ENCODE measurements around the gene SLC9A5.

SLC9A5 gene

GRCh38 chr16:67294171-67294757 is 45.5 kb downstream of the SLC9A5 start:
- Mint-ChIP-seq H3K27ac (peak overlapping the region in 1 of 2 donors; percentile 69), H3K36me3 (ENCODE audit: insufficient read depth) (no peaks in the 10 kb centered on the region), H3K4me1 (ENCODE audit: low read depth in 2 of 2) (peaks cover 14 to 22% of the 10 kb centered on the region in 2 donors), H3K4me3 (no peak overlapping the region), H3K9me3 (no peaks in the 10 kb centered on the region), H3K27me3 (no peaks in the 10 kb centered on the region)
- ATAC-seq (replicated peaks) (no peak), DNase-seq (no peak)

GRCh38 chr16:67294938-67295361 is 46.2 kb downstream of the SLC9A5 start:
- DNase-seq, result no peak
- no peak overlapping the region for H3K4me3 Mint-ChIP-seq

GRCh38 chr16:67296420-67296819 is 47.6 kb downstream of the SLC9A5 start:
- peaks cover 0 to 7% of the 10 kb centered on the region in 2 donors for H3K27me3 Mint-ChIP-seq

More at GRCh38 chr16:67294938-67295361, 46.2 kb downstream of the SLC9A5 start:
- Mint-ChIP-seq H3K27me3 (no peaks in the 10 kb centered on the region), H3K27ac (peak overlapping the region in 1 of 2 donors; percentile 69), H3K36me3 (ENCODE audit: insufficient read depth) (no peaks in the 10 kb centered on the region), H3K9me3 (no peaks in the 10 kb centered on the region), H3K4me1 (ENCODE audit: low read depth in 2 of 2) (peaks cover 7 to 16% of the 10 kb centered on the region in 2 donors)
- no peak for ATAC-seq (replicated peaks)

GRCh38 chr16:67298277-67298676 is 49.5 kb downstream of the SLC9A5 start:
- Mint-ChIP-seq H3K4me1 (ENCODE audit: low read depth in 2 of 2) (peaks cover 0 to 7% of the 10 kb centered on the region in 2 donors), H3K4me3 (no peak overlapping the region), H3K27ac (no peak overlapping the region), H3K27me3 (peaks cover 0 to 7% of the 10 kb centered on the region in 2 donors), H3K36me3 (ENCODE audit: insufficient read depth) (no peaks in the 10 kb centered on the region), H3K9me3 (no peaks in the 10 kb centered on the region)
- no peak for ATAC-seq (replicated peaks)
- DNase-seq, result no peak

More at GRCh38 chr16:67296420-67296819, 47.6 kb downstream of the SLC9A5 start:
- Mint-ChIP-seq H3K4me3 (no peak overlapping the region), H3K4me1 (ENCODE audit: low read depth in 2 of 2) (peaks cover 0 to 7% of the 10 kb centered on the region in 2 donors), H3K9me3 (no peaks in the 10 kb centered on the region), H3K36me3 (ENCODE audit: insufficient read depth) (no peaks in the 10 kb centered on the region), H3K27ac (no peak overlapping the region)
- DNase-seq (no peak), ATAC-seq (replicated peaks) (no peak)

- Mint-ChIP-seq H3K9me3 (no peaks in the 10 kb centered on the region), H3K4me3 (no peak overlapping the region), H3K36me3 (ENCODE audit: insufficient read depth) (no peaks in the 10 kb centered on the region), H3K27ac (no peak overlapping the region), H3K4me1 (ENCODE audit: low read depth in 2 of 2) (peaks cover 0 to 6% of the 10 kb centered on the region in 2 donors), H3K27me3 (peaks cover 0 to 7% of the 10 kb centered on the region in 2 donors)
- DNase-seq (no peak), ATAC-seq (replicated peaks) (no peak)
Measured at GRCh38 chr16:67299269-67299668, 50.5 kb downstream of the SLC9A5 start.

GRCh38 chr16:67301080-67301782 is 52.5 kb downstream of the SLC9A5 start:
- Mint-ChIP-seq H3K36me3 (ENCODE audit: insufficient read depth) (no peaks in the 10 kb centered on the region), H3K4me1 (ENCODE audit: low read depth in 2 of 2) (no peaks in the 10 kb centered on the region), H3K4me3 (no peak overlapping the region), H3K27me3 (peaks cover 0 to 16% of the 10 kb centered on the region in 2 donors), H3K27ac (no peak overlapping the region), H3K9me3 (no peaks in the 10 kb centered on the region)
- DNase-seq (no peak), ATAC-seq (replicated peaks) (no peak)

- Mint-ChIP-seq H3K4me3 (no peak overlapping the region), H3K9me3 (no peaks in the 10 kb centered on the region), H3K36me3 (ENCODE audit: insufficient read depth) (no peaks in the 10 kb centered on the region), H3K27ac (no peak overlapping the region), H3K27me3 (peaks cover 5 to 23% of the 10 kb centered on the region in 2 donors), H3K4me1 (ENCODE audit: low read depth in 2 of 2) (no peaks in the 10 kb centered on the region)
- DNase-seq (no peak), ATAC-seq (replicated peaks) (no peak)
Measured at GRCh38 chr16:67302076-67302475, 53.3 kb downstream of the SLC9A5 start.

- H3K4me1 Mint-ChIP-seq (ENCODE audit: low read depth in 2 of 2), result no peaks in the 10 kb centered on the region
- no peaks in the 10 kb centered on the region for H3K9me3 Mint-ChIP-seq
- DNase-seq (no peak), ATAC-seq (replicated peaks) (no peak)
- no peak overlapping the region for H3K4me3 Mint-ChIP-seq
- peaks cover under 1% of the 10 kb centered on the region for H3K36me3 Mint-ChIP-seq (ENCODE audit: insufficient read depth)
- no peak overlapping the region for H3K27ac Mint-ChIP-seq
- peaks cover 5 to 23% of the 10 kb centered on the region in 2 donors for H3K27me3 Mint-ChIP-seq
Measured at GRCh38 chr16:67302970-67303369, 54.2 kb downstream of the SLC9A5 start.

GRCh38 chr16:67304020-67304419 is 55.2 kb downstream of the SLC9A5 start:
- Mint-ChIP-seq H3K9me3 (no peaks in the 10 kb centered on the region), H3K36me3 (ENCODE audit: insufficient read depth) (peaks cover 3% of the 10 kb centered on the region), H3K27ac (no peak overlapping the region), H3K4me3 (no peak overlapping the region), H3K4me1 (ENCODE audit: low read depth in 2 of 2) (no peaks in the 10 kb centered on the region), H3K27me3 (peaks cover 10 to 23% of the 10 kb centered on the region in 2 donors)
- ATAC-seq (replicated peaks) (no peak), DNase-seq (no peak)

GRCh38 chr16:67305216-67306071 is 56.7 kb downstream of the SLC9A5 start:
- no peak for ATAC-seq (replicated peaks)

GRCh38 chr16:67310561-67310960 is 61.8 kb downstream of the SLC9A5 start:
- no peak overlapping the region for H3K4me3 Mint-ChIP-seq

More at GRCh38 chr16:67305216-67306071, 56.7 kb downstream of the SLC9A5 start:
- DNase-seq, result no peak
- Mint-ChIP-seq H3K27me3 (peaks cover 10 to 23% of the 10 kb centered on the region in 2 donors), H3K4me3 (no peak overlapping the region), H3K4me1 (ENCODE audit: low read depth in 2 of 2) (no peaks in the 10 kb centered on the region), H3K9me3 (no peaks in the 10 kb centered on the region), H3K27ac (no peak overlapping the region), H3K36me3 (ENCODE audit: insufficient read depth) (peaks cover 3% of the 10 kb centered on the region)

GRCh38 chr16:67311607-67312488 is 63.1 kb downstream of the SLC9A5 start:
- H3K4me3 Mint-ChIP-seq, result no peak overlapping the region
- H3K9me3 Mint-ChIP-seq, result no peaks in the 10 kb centered on the region
- H3K27ac Mint-ChIP-seq, result no peak overlapping the region
- peaks cover 3% of the 10 kb centered on the region for H3K36me3 Mint-ChIP-seq (ENCODE audit: insufficient read depth)
- H3K27me3 Mint-ChIP-seq, result peaks cover 12 to 14% of the 10 kb centered on the region in 2 donors
- H3K4me1 Mint-ChIP-seq (ENCODE audit: low read depth in 2 of 2), result no peaks in the 10 kb centered on the region
- DNase-seq, result no peak
- ATAC-seq (replicated peaks), result no peak

More at GRCh38 chr16:67310561-67310960, 61.8 kb downstream of the SLC9A5 start:
- ATAC-seq (replicated peaks), result no peak
- H3K36me3 Mint-ChIP-seq (ENCODE audit: insufficient read depth), result peaks cover 3% of the 10 kb centered on the region
- no peaks in the 10 kb centered on the region for H3K9me3 Mint-ChIP-seq
- no peak for DNase-seq
- H3K4me1 Mint-ChIP-seq (ENCODE audit: low read depth in 2 of 2), result no peaks in the 10 kb centered on the region
- H3K27ac Mint-ChIP-seq, result no peak overlapping the region
- H3K27me3 Mint-ChIP-seq, result peaks cover 16 to 20% of the 10 kb centered on the region in 2 donors
